Panc1 (cell line): ENCODE results near the gene IL15. TPM values are rescaled to one million over a fixed set of nuclear protein-coding genes. Genes with fewer than 3 reads are reported as not detected.

Source experiments
- ATAC-seq: fragments of 200-7000 bp; cut with Tn5 transposase; 2 replicates; pipeline ENCODE4 v1.9.1; 2020; ENCODE audit warnings: mild to moderate bottlenecking, moderate library complexity
- BruUV-seq: library from RNA; stranded (reverse); fragments of 400-500 nt; replicated peaks from 2 replicates; lab custom pipeline; 2021; lab: Mats Ljungman, UMichigan
- CTCF ChIA-PET: fragments of 300-600 bp; sonication (Branson Sonifier 250); formaldehyde crosslinking; loops from one replicate; lab custom pipeline; 2022; ENCODE audit warnings: antibody characterized with exemption; lab: Charles Lee
- POLR2A ChIA-PET: fragments of 300-600 bp; sonication (Branson Sonifier 250); formaldehyde crosslinking; loops from one replicate; lab custom pipeline; 2022; ENCODE audit warnings: antibody characterized with exemption; lab: Charles Lee
- DNase-seq: peaks from one replicate; pipeline ENCODE4 v3.0.0-alpha.2; 2010; ENCODE audit warnings: low read depth, low spot score
- H3K27ac ChIP-seq: 2 replicates; pipeline ENCODE4 v1.5.1; 2011; ENCODE audit warnings: mild to moderate bottlenecking, low read length, inconsistent platforms
- H3K27me3 ChIP-seq: fragments of 200-500 bp; sonication (Bioruptor generic); 2 replicates; pipeline ENCODE4 v1.6.0; 2014; ENCODE audit warnings: low read length, inconsistent platforms; ENCODE audit not compliant: control insufficient read depth, insufficient read depth
- H3K36me3 ChIP-seq: fragments of 200-500 bp; sonication (Bioruptor generic); 2 replicates; pipeline ENCODE4 v1.5.1; 2014; ENCODE audit warnings: inconsistent platforms, mild to moderate bottlenecking, low read length, moderate library complexity; ENCODE audit not compliant: control insufficient read depth, insufficient read depth
- H3K4me1 ChIP-seq: 2 replicates; pipeline ENCODE4 v1.5.1; 2011; ENCODE audit warnings: inconsistent platforms, mild to moderate bottlenecking, low read length, moderate library complexity; ENCODE audit not compliant: control insufficient read depth, insufficient read depth
- H3K4me3 ChIP-seq, 2 experiments: 2 replicates each; pipeline ENCODE4 v1.5.1; 2011 to 2012; ENCODE audit warnings: low read depth in 2 of 2, low read length in 2 of 2, mild to moderate bottlenecking in 2 of 2, inconsistent platforms in 1 of 2, moderate library complexity in 1 of 2
- H3K9me3 ChIP-seq: fragments of 200-500 bp; sonication (Bioruptor generic); 2 replicates; pipeline ENCODE4 v1.5.1; 2014; ENCODE audit warnings: low read depth, mild to moderate bottlenecking, inconsistent platforms, low read length, moderate library complexity; ENCODE audit not compliant: control insufficient read depth, insufficient read depth
- POLR2AphosphoS5 ChIP-seq: IDR thresholded peaks from 2 replicates; pipeline ENCODE4 v1.6.1; 2012; ENCODE audit warnings: mild to moderate bottlenecking, low read depth, low read length, moderate library complexity
- SIN3A ChIP-seq: IDR thresholded peaks from 2 replicates; pipeline ENCODE4 v1.6.1; 2012; ENCODE audit warnings: low read depth, mild to moderate bottlenecking, low read length, moderate library complexity, borderline replicate concordance; ENCODE audit not compliant: insufficient read depth
- TCF7L2 ChIP-seq: IDR thresholded peaks from 2 replicates; pipeline ENCODE4 v1.6.1; 2011; ENCODE audit warnings: mild to moderate bottlenecking, low read depth, low read length, inconsistent platforms
- in situ Hi-C: cut with HindIII; loops from 2 replicates; pipeline ENCODE4 v1.10.0; 2016; ENCODE audit warnings: low sequenced_read_pairs, low pct_unique_long_range_greater_than_20kb
- intact Hi-C: fragments of 100-400 bp; cut with micrococcal nuclease; formaldehyde crosslinking; loops from one replicate; pipeline ENCODE4 v1.10.0; 2022; ENCODE audit not compliant: unreplicated experiment
- total RNA-seq: library from RNA; stranded (reverse); gene quantifications from one replicate; pipeline ENCODE4 v1.2.1, GENCODE V29; 2021; ENCODE audit not compliant: unreplicated experiment
- TF ChIP-seq, protein P1 (sequence below): fragments of 450-650 bp; IDR thresholded peaks from 2 replicates; pipeline ENCODE4 v1.5.1; 2017; ENCODE audit warnings: mild to moderate bottlenecking
- TF ChIP-seq, protein P2 (sequence below), 2 experiments: IDR thresholded peaks; 2 replicates each; pipeline ENCODE4 v1.6.1; 2011 to 2012; ENCODE audit warnings: low read depth in 2 of 2, control low read depth in 1 of 2, low read length in 1 of 2, mild to moderate bottlenecking in 1 of 2, moderate library complexity in 1 of 2; ENCODE audit not compliant: insufficient read depth in 1 of 2

The IL15 gene
- total RNA-seq, 1 experiment from 2014 or later, result 2.7 TPM

DNA sequence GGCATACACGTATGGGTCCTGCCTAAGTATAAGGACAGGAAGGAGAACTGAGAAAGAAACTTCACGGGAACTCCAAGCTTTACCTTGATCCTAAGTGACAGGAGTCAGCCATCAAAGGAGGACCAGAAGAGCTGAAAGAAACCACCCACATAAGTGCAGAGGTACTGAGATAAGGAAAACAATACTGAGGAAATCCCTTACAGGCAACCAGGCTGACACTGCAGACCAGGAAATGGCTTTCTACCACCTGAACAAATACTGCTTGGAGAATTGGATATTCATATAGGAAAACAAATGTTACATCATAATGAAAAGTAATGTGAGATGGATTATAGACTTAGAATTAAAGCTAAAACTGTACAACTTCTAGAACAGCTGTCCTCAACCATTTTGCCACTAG, 127.0 kb downstream of the IL15 start:
- Histone ChIP-seq H3K9me3 (no peaks in the 10 kb centered on the region), H3K27me3 (no peaks in the 10 kb centered on the region), H3K27ac (no peak overlapping the region), H3K4me1 (no peaks in the 10 kb centered on the region), H3K4me3 (no peak overlapping the region), H3K36me3 (no peaks in the 10 kb centered on the region)
- intact Hi-C loops, result no loop called here
- TF ChIP-seq, protein P1, sequence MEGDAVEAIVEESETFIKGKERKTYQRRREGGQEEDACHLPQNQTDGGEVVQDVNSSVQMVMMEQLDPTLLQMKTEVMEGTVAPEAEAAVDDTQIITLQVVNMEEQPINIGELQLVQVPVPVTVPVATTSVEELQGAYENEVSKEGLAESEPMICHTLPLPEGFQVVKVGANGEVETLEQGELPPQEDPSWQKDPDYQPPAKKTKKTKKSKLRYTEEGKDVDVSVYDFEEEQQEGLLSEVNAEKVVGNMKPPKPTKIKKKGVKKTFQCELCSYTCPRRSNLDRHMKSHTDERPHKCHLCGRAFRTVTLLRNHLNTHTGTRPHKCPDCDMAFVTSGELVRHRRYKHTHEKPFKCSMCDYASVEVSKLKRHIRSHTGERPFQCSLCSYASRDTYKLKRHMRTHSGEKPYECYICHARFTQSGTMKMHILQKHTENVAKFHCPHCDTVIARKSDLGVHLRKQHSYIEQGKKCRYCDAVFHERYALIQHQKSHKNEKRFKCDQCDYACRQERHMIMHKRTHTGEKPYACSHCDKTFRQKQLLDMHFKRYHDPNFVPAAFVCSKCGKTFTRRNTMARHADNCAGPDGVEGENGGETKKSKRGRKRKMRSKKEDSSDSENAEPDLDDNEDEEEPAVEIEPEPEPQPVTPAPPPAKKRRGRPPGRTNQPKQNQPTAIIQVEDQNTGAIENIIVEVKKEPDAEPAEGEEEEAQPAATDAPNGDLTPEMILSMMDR, result no peak
- TF ChIP-seq TCF7L2, result no peak
- TF ChIP-seq SIN3A, result no peak
- TF ChIP-seq, protein P2, sequence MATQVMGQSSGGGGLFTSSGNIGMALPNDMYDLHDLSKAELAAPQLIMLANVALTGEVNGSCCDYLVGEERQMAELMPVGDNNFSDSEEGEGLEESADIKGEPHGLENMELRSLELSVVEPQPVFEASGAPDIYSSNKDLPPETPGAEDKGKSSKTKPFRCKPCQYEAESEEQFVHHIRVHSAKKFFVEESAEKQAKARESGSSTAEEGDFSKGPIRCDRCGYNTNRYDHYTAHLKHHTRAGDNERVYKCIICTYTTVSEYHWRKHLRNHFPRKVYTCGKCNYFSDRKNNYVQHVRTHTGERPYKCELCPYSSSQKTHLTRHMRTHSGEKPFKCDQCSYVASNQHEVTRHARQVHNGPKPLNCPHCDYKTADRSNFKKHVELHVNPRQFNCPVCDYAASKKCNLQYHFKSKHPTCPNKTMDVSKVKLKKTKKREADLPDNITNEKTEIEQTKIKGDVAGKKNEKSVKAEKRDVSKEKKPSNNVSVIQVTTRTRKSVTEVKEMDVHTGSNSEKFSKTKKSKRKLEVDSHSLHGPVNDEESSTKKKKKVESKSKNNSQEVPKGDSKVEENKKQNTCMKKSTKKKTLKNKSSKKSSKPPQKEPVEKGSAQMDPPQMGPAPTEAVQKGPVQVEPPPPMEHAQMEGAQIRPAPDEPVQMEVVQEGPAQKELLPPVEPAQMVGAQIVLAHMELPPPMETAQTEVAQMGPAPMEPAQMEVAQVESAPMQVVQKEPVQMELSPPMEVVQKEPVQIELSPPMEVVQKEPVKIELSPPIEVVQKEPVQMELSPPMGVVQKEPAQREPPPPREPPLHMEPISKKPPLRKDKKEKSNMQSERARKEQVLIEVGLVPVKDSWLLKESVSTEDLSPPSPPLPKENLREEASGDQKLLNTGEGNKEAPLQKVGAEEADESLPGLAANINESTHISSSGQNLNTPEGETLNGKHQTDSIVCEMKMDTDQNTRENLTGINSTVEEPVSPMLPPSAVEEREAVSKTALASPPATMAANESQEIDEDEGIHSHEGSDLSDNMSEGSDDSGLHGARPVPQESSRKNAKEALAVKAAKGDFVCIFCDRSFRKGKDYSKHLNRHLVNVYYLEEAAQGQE (IDR thresholded peaks at IDR 0.05; ENCODE audit: insufficient read depth in 1 of 2, low read depth in 2 of 2, low read length in 1 of 2), result no peak
- no peak for TF ChIP-seq POLR2AphosphoS5
- ATAC-seq (no peak), DNase-seq (no peak)
- in situ Hi-C loops, result no loop called here
- BruUV-seq, result no TSS peak
- ChIA-PET POLR2A (no interaction called here), CTCF (no interaction called here)

DNA sequence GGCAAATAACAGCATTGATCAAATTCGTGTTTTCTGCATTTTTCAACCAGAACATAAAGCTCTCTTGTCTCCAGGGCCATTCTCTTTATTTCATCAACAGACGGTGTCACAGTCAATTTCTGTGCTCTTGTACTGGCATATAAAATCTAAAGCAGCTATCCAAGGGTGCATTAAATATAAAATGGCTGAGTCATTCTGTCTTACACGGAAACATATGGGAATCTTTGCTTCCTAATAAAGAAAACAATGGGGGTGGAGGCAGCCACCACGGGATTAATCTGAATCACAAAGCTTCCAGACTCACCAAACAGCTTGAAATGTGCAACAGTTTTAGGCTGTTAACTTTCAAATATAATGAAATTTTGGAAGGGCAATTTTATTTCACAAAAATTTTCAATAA, 132.6 kb downstream of the IL15 start:
- H3K27ac ChIP-seq, result no peak overlapping the region
- H3K36me3 ChIP-seq, result no peaks in the 10 kb centered on the region
- H3K27me3 ChIP-seq, result no peaks in the 10 kb centered on the region
- H3K9me3 ChIP-seq, result no peaks in the 10 kb centered on the region
- in situ Hi-C loops (no loop called here), intact Hi-C loops (no loop called here)
- H3K4me1 ChIP-seq, result no peaks in the 10 kb centered on the region
- no peak for DNase-seq
- H3K4me3 ChIP-seq, result no peak overlapping the region
- CTCF ChIA-PET, result no interaction called here
- POLR2A ChIA-PET, result no interaction called here
- no peak for ATAC-seq
- BruUV-seq, result no TSS peak
- TF ChIP-seq POLR2AphosphoS5 (no peak), SIN3A (no peak), TCF7L2 (no peak)
- TF ChIP-seq, protein P1, result no peak
- TF ChIP-seq, protein P2 (IDR thresholded peaks at IDR 0.05; ENCODE audit: insufficient read depth in 1 of 2, low read depth in 2 of 2, low read length in 1 of 2), result no peak
